Upper lobe of left lung (tissue), 6 donors: ENCODE data around the gene SLC44A4. TPM values are rescaled to one million over a fixed set of nuclear protein-coding genes. Genes with fewer than 3 reads are reported as not detected.
"Not testable (repeated sequence)": the region's sequence is repeated elsewhere in the genome, so short reads cannot be mapped to it uniquely, and the experiment has no call there.

Source experiments
- ATAC-seq, 2 donors: fragments of 200-7000 bp; cut with Tn5 transposase; one replicate each; pipeline ENCODE4 v1.9.1; 2022; ENCODE audit warnings: mild to moderate bottlenecking in 2 of 2, moderate library complexity in 2 of 2; ENCODE audit not compliant: low FRiP score in 2 of 2
- DNase-seq, 2 donors: peaks; one replicate each; pipeline ENCODE4 v3.0.0-alpha.2; 2019 to 2020
- H3K27ac ChIP-seq, 4 donors: fragments of 200-600 bp; sonication (generic); one replicate each; pipeline ENCODE4 v1.5.1; 2016 to 2019
- H3K27me3 ChIP-seq, 4 donors: fragments of 200-600 bp; sonication (generic); one replicate each; pipeline ENCODE4 v1.5.1; 2017 to 2019
- H3K36me3 ChIP-seq, 4 donors: fragments of 200-600 bp; sonication (generic); one replicate each; pipeline ENCODE4 v1.5.1; 2016 to 2019
- H3K4me1 ChIP-seq, 4 donors: fragments of 200-600 bp; sonication (generic); one replicate each; pipeline ENCODE4 v1.5.1; 2018 to 2019
- H3K4me3 ChIP-seq, 4 donors: fragments of 200-600 bp; sonication (generic); one replicate each; pipeline ENCODE4 v1.5.1; 2017 to 2019; ENCODE audit warnings: mild to moderate bottlenecking in 2 of 4, moderate library complexity in 1 of 4
- H3K9me3 ChIP-seq, 4 donors: fragments of 200-600 bp; sonication (generic); one replicate each; pipeline ENCODE4 v1.5.1; 2018 to 2019
- CTCF ChIP-seq, 6 experiments: fragments of 450-650 bp in 4 of 6; fragments of 200-600 bp in 2 of 6; sonication (generic) in 2 of 6; IDR thresholded peaks; one replicate each; pipeline ENCODE4 v1.5.1; 2016 to 2019; ENCODE audit warnings: antibody characterized with exemption in 6 of 6
- EP300 ChIP-seq, 4 donors: sonication (generic); formaldehyde crosslinking; IDR thresholded peaks; one replicate each; pipeline ENCODE4 v1.5.1; 2017; ENCODE audit warnings: antibody characterized with exemption in 4 of 4, control low read depth in 2 of 4
- POLR2A ChIP-seq, 4 donors: fragments of 450-650 bp; IDR thresholded peaks; one replicate each; pipeline ENCODE4 v1.5.1; 2016 to 2017; ENCODE audit warnings: antibody characterized with exemption in 4 of 4, mild to moderate bottlenecking in 2 of 4
- POLR2AphosphoS5 ChIP-seq, 2 donors: sonication (generic); formaldehyde crosslinking; IDR thresholded peaks; one replicate each; pipeline ENCODE4 v1.5.1; 2017; ENCODE audit warnings: antibody characterized with exemption in 2 of 2
- WGBS, 2 donors: methylation state at CpG; one replicate each; pipeline ENCODE4 v1.1.5; 2017 to 2018; 5-methylcytosine and 5-hydroxymethylcytosine counted together
- total RNA-seq, 6 donors: library from RNA; depleted of rRNA in 4 of 6; stranded (reverse); fragments of >200 nt in 4 of 6; gene quantifications; one replicate each; pipeline versions ENCODE4 v1.1.0 to v1.2.1, GENCODE V29; 2016 to 2021
- donor health status: DM: no; HTN: no; CAD: no; lungs with moderate emphysema.
- donor health status: DM: no; HTN: yes; CAD: no; lungs with severe emphysema.

The SLC44A4 gene
- total RNA-seq, 6 donors from 2014 or later, result 19.1 to 84.2 (median 42.0) TPM

GRCh38 chr6:31915756-31916155 is 37.0 kb upstream of the SLC44A4 start:
- no peaks in the 10 kb centered on the region for H3K27me3 ChIP-seq
- ATAC-seq, result no peak
- TF ChIP-seq CTCF (IDR thresholded peaks at IDR 0.05), result no peak
- TF ChIP-seq POLR2AphosphoS5 (IDR thresholded peaks at IDR 0.05), result no peak
- TF ChIP-seq EP300 (IDR thresholded peaks at IDR 0.05), result no peak
- TF ChIP-seq POLR2A (IDR thresholded peaks at IDR 0.05), result no peak
- no peak overlapping the region for H3K4me3 ChIP-seq
- H3K27ac ChIP-seq, result no peak overlapping the region
- peaks cover 7 to 12% (median 9%) of the 10 kb centered on the region in 4 donors for H3K4me1 ChIP-seq
- 77 to 87% methylated on average over 6 of the region's 6 CpGs for WGBS, 2 donors
- H3K9me3 ChIP-seq, result no peaks in the 10 kb centered on the region
- H3K36me3 ChIP-seq, result no peaks in the 10 kb centered on the region
- no peak for DNase-seq

GRCh38 chr6:31915351-31915750 is 36.6 kb upstream of the SLC44A4 start:
- peaks cover 3 to 8% (median 5%) of the 10 kb centered on the region in 4 donors for H3K4me1 ChIP-seq
- ATAC-seq (no peak), DNase-seq (no peak)
- H3K9me3 ChIP-seq, result no peaks in the 10 kb centered on the region
- H3K4me3 ChIP-seq, result no peak overlapping the region
- no peaks in the 10 kb centered on the region for H3K27me3 ChIP-seq
- TF ChIP-seq POLR2AphosphoS5 (IDR thresholded peaks at IDR 0.05) (no peak), POLR2A (IDR thresholded peaks at IDR 0.05) (no peak), EP300 (IDR thresholded peaks at IDR 0.05) (no peak), CTCF (IDR thresholded peaks at IDR 0.05) (no peak)
- H3K27ac ChIP-seq, result no peak overlapping the region
- H3K36me3 ChIP-seq, result no peaks in the 10 kb centered on the region

GRCh38 chr6:31911826-31912585 is 33.2 kb upstream of the SLC44A4 start:
- no peak overlapping the region for H3K27ac ChIP-seq
- TF ChIP-seq EP300 (IDR thresholded peaks at IDR 0.05) (no peak), POLR2A (IDR thresholded peaks at IDR 0.05) (no peak), POLR2AphosphoS5 (IDR thresholded peaks at IDR 0.05) (no peak)
- DNase-seq, result no peak
- no peaks in the 10 kb centered on the region for H3K9me3 ChIP-seq
- H3K4me1 ChIP-seq, result peaks cover 0 to 7% (median 1%) of the 10 kb centered on the region in 4 donors
- no peaks in the 10 kb centered on the region for H3K36me3 ChIP-seq
- WGBS, 2 donors, result 85 to 88% methylated on average over 11 of the region's 11 CpGs
- H3K27me3 ChIP-seq, result no peaks in the 10 kb centered on the region
- no peak for ATAC-seq
- no peak overlapping the region for H3K4me3 ChIP-seq

GRCh38 chr6:31909298-31909697 is 30.5 kb upstream of the SLC44A4 start:
- not testable (repeated sequence) for H3K9me3 ChIP-seq, ATAC-seq, DNase-seq, H3K36me3 ChIP-seq, H3K4me3 ChIP-seq, H3K27ac ChIP-seq, H3K27me3 ChIP-seq
- 87 to 89% methylated on average over 7 of the region's 7 CpGs for WGBS, 2 donors
- peaks cover 0 to 10% (median 3%) of the 10 kb centered on the region in 4 donors for H3K4me1 ChIP-seq

- H3K4me3 ChIP-seq, result no peak overlapping the region
- H3K4me1 ChIP-seq, result peaks cover 0 to 10% (median 3%) of the 10 kb centered on the region in 4 donors
- DNase-seq, result no peak
- no peaks in the 10 kb centered on the region for H3K27me3 ChIP-seq
- H3K9me3 ChIP-seq, result no peaks in the 10 kb centered on the region
- H3K36me3 ChIP-seq, result no peaks in the 10 kb centered on the region
- no peak for TF ChIP-seq POLR2AphosphoS5 (IDR thresholded peaks at IDR 0.05)
- TF ChIP-seq POLR2A (IDR thresholded peaks at IDR 0.05), result no peak
- TF ChIP-seq EP300 (IDR thresholded peaks at IDR 0.05), result no peak
- TF ChIP-seq CTCF (IDR thresholded peaks at IDR 0.05), result no peak
- ATAC-seq, result no peak
- no peak overlapping the region for H3K27ac ChIP-seq
- WGBS, 2 donors, result 42 to 51% methylated on average over 4 of the region's 4 CpGs
Measured at GRCh38 chr6:31908791-31909190, 30.0 kb upstream of the SLC44A4 start.

- H3K27ac ChIP-seq, H3K27me3 ChIP-seq, H3K36me3 ChIP-seq, ATAC-seq, H3K4me3 ChIP-seq, DNase-seq, H3K9me3 ChIP-seq: not testable (repeated sequence)
- peaks cover under 1 to 12% (median 4%) of the 10 kb centered on the region in 4 donors for H3K4me1 ChIP-seq
- 86 to 87% methylated on average over 5 of the region's 5 CpGs for WGBS, 2 donors
Measured at GRCh38 chr6:31908255-31908654, 29.5 kb upstream of the SLC44A4 start.
